H1 (cell line): ENCODE measurements around the gene MYL3. TPM values are rescaled to one million over a fixed set of nuclear protein-coding genes. Genes with fewer than 3 reads are reported as not detected.

ENCODE experiments used
- EZH2 ChIP-seq: fragments of 200-600 bp; sonication (generic); IDR thresholded peaks from 2 replicates; pipeline ENCODE4 v1.7.1; 2012; ENCODE audit warnings: low read depth, mild to moderate bottlenecking, moderate library complexity, low read length, inconsistent platforms; ENCODE audit not compliant: severe bottlenecking
- RFX5 ChIP-seq: IDR thresholded peaks from 2 replicates; pipeline ENCODE4 v1.6.1; 2011; ENCODE audit warnings: low read depth, low read length, improper control_type of control experiment, borderline replicate concordance
- polyA plus RNA-seq, 7 experiments: library from polyadenylated mRNA; depleted of rRNA in 3 of 7; stranded (reverse) in 5 of 7; unstranded in 2 of 7; fragments of >200 nt in 5 of 7; fragments of 200-250 nt in 2 of 7; gene quantifications; 1 replicate in 5 of 7; 2 replicates in 1 of 7; 4 replicates in 1 of 7; pipeline versions ENCODE4 v1.2.1 to v1.2.3, GENCODE V29; 2011 to 2013; ENCODE audit warnings: missing spikeins in 2 of 7, mixed read lengths in 2 of 7
- total RNA-seq: library from RNA; stranded (reverse); fragmentation: NEBNext Ultra II Directional; extraction: Animal tissue kit (Norgen Biotek cat#: 25700); gene quantifications from 2 replicates; pipeline ENCODE4 v1.2.1, GENCODE V29; 2021

Gene MYL3
- total and polyA plus RNA-seq, 2 of the 8 experiments (the other 6 are each of a cell fraction or from before 2014, with no cell fraction given): 0.06 TPM; not detected in 1

DNA sequence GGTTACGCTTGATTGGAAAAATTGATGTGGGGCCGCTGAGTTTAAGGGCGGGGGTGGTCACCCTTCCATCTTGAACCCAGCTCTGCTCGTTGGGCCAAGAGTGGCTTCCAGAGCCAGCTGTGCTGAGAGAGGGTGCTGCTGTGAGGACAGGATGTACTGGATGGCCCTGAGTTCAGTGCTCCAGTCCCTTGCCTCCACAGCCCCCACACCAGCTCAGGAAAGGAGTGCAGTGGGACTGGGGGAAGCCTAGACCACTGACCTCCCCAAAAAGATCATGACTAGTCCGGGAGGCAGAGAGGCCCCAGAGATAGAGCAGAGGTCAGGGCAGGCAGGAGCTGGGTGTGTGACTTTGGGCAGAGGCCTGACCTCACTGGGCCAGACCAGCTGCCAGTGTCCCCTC, 10.3 kb upstream of the MYL3 start (continued):
- TF ChIP-seq EZH2 (no peak), RFX5 (no peak)
